ENCODE data around the gene SKA3.

DNA sequence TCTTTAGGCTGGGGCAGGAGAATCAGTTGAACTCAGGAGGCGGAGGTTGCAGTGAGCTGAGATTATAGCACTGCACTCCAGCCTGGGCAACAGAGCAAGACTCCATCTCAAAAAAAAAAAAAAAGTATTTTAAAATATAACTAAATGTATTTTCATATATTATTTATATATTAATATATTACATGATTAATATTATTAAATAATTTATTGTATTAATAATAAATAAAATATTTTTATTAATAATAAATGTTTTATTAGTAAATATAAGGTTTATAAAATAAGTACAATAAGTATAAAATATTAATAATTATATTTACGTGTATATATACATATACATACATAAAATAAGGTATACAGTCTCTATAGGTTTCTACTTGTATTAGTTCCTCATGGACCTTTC lies 56.8 kb downstream of the SKA3 start:
- TF ChIP-seq POLR2A (IDR thresholded peaks at IDR 0.05): no peak
- TF ChIP-seq, protein P1, sequence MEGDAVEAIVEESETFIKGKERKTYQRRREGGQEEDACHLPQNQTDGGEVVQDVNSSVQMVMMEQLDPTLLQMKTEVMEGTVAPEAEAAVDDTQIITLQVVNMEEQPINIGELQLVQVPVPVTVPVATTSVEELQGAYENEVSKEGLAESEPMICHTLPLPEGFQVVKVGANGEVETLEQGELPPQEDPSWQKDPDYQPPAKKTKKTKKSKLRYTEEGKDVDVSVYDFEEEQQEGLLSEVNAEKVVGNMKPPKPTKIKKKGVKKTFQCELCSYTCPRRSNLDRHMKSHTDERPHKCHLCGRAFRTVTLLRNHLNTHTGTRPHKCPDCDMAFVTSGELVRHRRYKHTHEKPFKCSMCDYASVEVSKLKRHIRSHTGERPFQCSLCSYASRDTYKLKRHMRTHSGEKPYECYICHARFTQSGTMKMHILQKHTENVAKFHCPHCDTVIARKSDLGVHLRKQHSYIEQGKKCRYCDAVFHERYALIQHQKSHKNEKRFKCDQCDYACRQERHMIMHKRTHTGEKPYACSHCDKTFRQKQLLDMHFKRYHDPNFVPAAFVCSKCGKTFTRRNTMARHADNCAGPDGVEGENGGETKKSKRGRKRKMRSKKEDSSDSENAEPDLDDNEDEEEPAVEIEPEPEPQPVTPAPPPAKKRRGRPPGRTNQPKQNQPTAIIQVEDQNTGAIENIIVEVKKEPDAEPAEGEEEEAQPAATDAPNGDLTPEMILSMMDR (IDR thresholded peaks at IDR 0.05 in 4 of 5, conservative IDR thresholded peaks at IDR 0.05 in 1 of 5): no peak
